A549 (cell line): ENCODE results near the gene NEUROG2.

ENCODE experiments used
- CBX8 ChIP-seq: fragments of 200-600 bp; sonication (generic); IDR thresholded peaks from 2 replicates; pipeline ENCODE4 v1.6.1; 2016
- CTCF ChIP-seq: fragments of >200 bp; sonication (Bioruptor Twin); formaldehyde crosslinking; IDR thresholded peaks from 3 replicates; pipeline ENCODE4 v1.5.1; 2016
- EP300 ChIP-seq, 2 experiments: fragments of >200 bp; sonication (Bioruptor Twin); formaldehyde crosslinking; IDR thresholded peaks; 2 replicates in 1 of 2; 3 replicates in 1 of 2; pipeline ENCODE4 v1.6.1; 2016 to 2017
- FOSL2 ChIP-seq, 2 experiments: fragments of 450-650 bp in 1 of 2; fragments of >200 bp in 1 of 2; sonication (Bioruptor Twin) in 1 of 2; formaldehyde crosslinking; IDR thresholded peaks; 2 replicates each; pipeline versions ENCODE4 v1.5.0 to v1.6.1; 2016 to 2020; ENCODE audit warnings: mild to moderate bottlenecking in 1 of 2, moderate library complexity in 1 of 2
- HOXA7 ChIP-seq: fragments of 250-450 bp; sonication (Bioruptor Pico); IDR thresholded peaks from 2 replicates; pipeline ENCODE4 v1.5.0; 2020; ENCODE audit warnings: mild to moderate bottlenecking, moderate library complexity
- MAX ChIP-seq: IDR thresholded peaks from 2 replicates; pipeline ENCODE4 v1.6.1; 2012
- MAZ ChIP-seq: fragments of 150-350 bp; IDR thresholded peaks from 2 replicates; pipeline ENCODE4 v1.6.1; 2014; ENCODE audit warnings: antibody characterized with exemption, low read depth, low read length, borderline replicate concordance
- NPAS2 ChIP-seq: fragments of 250-450 bp; sonication (Bioruptor Pico); IDR thresholded peaks from 2 replicates; pipeline ENCODE4 v1.8.0; 2022; ENCODE audit warnings: mild to moderate bottlenecking, moderate library complexity, borderline replicate concordance
- NR3C1 ChIP-seq: fragments of >200 bp; sonication (Bioruptor Twin); formaldehyde crosslinking; IDR thresholded peaks from 3 replicates; pipeline ENCODE4 v1.6.1; 2017
- POLR2A ChIP-seq: IDR thresholded peaks from 2 replicates; pipeline ENCODE4 v1.6.1; 2012; ENCODE audit warnings: mild to moderate bottlenecking, low read length
- RAD21 ChIP-seq, 2 experiments: fragments of >200 bp in 1 of 2; sonication (Bioruptor Twin) in 1 of 2; formaldehyde crosslinking in 1 of 2; IDR thresholded peaks in 1 of 2; conservative IDR thresholded peaks in 1 of 2; 2 replicates in 1 of 2; 3 replicates in 1 of 2; pipeline ENCODE4 v1.6.1; 2012 to 2018; ENCODE audit warnings: inconsistent platforms in 1 of 2
- REST ChIP-seq: fragments of 200-600 bp; sonication (generic); IDR thresholded peaks from 2 replicates; pipeline ENCODE4 v1.6.1; 2016; ENCODE audit warnings: antibody characterized with exemption, mild to moderate bottlenecking, moderate library complexity
- ZSCAN20 ChIP-seq: fragments of 250-450 bp; sonication (Bioruptor Pico); IDR thresholded peaks from 2 replicates; pipeline ENCODE4 v1.8.0; 2022; ENCODE audit warnings: mild to moderate bottlenecking, moderate library complexity

- TF ChIP-seq FOSL2 (IDR thresholded peaks at IDR 0.05): no peak
- no peak for TF ChIP-seq FOSL2 (CRISPR knock-in tag; IDR thresholded peaks at IDR 0.05)
- no peak for TF ChIP-seq EP300 (IDR thresholded peaks at IDR 0.05)
- TF ChIP-seq CTCF: no peak
- no peak for TF ChIP-seq HOXA7
- TF ChIP-seq ZSCAN20 (CRISPR knock-in tag): no peak
- TF ChIP-seq CBX8: no peak
- TF ChIP-seq NR3C1: no peak
- TF ChIP-seq REST: no peak
- no peak for TF ChIP-seq NPAS2
- TF ChIP-seq RAD21 (conservative IDR thresholded peaks at IDR 0.05 in 1 of 2, IDR thresholded peaks at IDR 0.05 in 1 of 2): no peak
- no peak for TF ChIP-seq POLR2A
- TF ChIP-seq MAX: no peak
- TF ChIP-seq MAZ: no peak
These were observed 42.0 kb downstream of the NEUROG2 start for GRCh38 chr4:112473985-112474384.
